GM19239 (cell line): ENCODE measurements around the gene NSUN7.
"Not testable (repeated sequence)": the region's sequence is repeated elsewhere in the genome, so short reads cannot be mapped to it uniquely, and the experiment has no call there.

ENCODE experiments used
- DNase-seq: peaks from one replicate; pipeline ENCODE4 v3.0.0; 2011; ENCODE audit warnings: low spot score; ENCODE audit not compliant: insufficient read length
- FAIRE-seq: peaks from 2 replicates; lab custom pipeline; 2011; peaks lifted over from hg19 to GRCh38; lab: Jason Lieb, UNC

Gene NSUN7

DNA sequence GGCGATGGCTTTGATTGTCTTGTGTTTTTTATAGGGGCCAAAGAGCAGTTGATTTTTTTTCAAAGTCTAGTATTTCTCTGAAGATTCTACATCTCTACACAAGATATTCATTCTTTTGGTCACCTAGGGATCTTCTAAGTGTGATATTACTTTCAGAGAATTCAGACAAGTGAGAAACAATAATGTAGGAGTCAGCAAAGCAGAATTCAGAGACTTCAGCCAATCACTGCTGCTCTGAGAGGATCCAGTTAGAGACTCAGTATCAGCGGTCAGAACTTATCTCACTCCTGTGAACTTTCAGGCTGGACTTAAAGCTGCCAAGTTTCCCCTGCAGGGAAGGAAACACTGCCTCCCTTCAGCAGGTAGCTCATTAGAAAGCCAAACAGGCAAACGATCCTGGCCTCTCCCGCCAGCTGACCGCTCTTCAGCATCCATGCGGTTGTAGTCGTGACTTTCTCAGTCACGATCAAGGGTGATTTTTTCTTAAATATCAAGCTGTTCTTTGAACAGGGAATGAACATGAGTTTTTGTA, 59.2 kb downstream of the NSUN7 start:
- no peak for DNase-seq
- FAIRE-seq: no peak

DNA sequence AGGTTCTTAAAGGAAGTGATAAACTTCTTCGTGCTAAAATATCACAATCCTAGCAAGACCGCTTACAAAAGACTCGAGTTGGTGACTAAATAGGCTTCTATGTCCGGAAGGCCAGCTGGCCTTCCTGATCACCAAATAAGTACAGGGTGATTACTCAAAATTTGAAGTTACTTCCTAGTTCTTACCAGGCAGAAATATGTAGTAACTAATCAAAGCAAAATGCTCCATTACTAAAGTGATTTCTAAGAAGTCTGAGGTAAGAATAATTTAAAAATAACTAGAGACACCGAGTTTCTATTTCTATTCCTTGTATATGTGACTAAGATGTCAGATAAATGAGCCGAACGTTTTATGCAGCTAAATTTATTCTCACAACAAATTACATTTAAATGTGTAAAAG, 62.2 kb downstream of the NSUN7 start:
- FAIRE-seq (no peak), DNase-seq (no peak)

DNA sequence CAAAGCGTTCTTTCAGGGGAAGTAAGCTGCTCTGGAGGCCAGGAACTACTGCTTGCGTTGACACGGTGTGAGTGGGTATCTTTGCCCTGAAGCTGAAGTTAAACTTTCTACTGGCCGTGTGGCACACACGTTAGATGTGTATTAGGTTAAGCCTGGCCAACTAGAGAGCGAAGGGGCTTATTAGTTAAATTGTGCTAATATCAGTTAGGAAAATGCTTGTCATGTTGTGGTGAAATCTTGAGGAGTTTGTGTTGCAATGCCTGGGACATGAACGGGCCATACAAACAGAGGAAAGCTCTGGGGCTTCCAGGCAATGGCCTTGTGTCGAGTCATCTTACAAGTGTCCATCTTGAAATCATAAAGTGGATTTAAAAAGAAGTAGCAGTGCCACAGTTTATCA, 62.6 kb downstream of the NSUN7 start:
- no peak for DNase-seq
- no peak for FAIRE-seq

DNA sequence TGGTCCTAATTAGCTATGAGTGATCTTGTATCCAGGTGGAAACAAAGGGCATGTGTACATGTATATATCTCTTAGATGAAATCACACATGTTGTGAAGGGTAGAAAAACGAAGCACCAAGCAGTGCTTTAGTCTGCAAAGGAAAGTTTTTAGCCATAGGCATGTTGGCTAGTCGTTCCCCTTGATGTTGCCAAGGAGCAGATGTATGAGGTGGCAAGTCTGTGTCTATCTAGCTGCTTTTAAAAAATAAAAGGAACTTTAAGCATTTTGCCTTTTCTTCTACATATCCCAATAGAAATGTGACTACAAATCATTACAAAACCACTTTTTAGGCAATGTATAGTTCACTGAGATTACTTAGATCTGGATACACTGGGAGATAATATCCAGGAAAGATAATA, 63.1 kb downstream of the NSUN7 start:
- DNase-seq (no peak), FAIRE-seq (no peak)

DNA sequence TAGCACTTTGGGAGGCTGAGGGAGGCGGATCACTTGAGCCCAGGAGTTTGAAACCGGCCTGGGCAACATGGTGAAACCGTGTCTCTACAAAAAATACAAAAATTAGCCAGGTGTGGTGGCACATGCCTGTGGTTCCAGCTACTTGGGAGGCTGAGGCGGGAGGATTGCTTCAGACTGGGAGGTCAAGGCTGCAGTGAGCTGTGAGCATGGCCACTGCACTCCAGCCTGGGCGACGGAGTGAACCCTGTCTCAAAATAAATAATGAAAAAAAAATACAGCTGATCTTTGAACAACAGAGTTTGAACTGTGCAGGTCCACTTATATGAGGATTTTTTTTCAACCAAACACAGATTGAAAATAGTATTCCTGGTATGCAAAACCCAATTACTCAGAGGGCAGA, 67.4 kb downstream of the NSUN7 start:
- not testable (repeated sequence) for FAIRE-seq, DNase-seq

DNA sequence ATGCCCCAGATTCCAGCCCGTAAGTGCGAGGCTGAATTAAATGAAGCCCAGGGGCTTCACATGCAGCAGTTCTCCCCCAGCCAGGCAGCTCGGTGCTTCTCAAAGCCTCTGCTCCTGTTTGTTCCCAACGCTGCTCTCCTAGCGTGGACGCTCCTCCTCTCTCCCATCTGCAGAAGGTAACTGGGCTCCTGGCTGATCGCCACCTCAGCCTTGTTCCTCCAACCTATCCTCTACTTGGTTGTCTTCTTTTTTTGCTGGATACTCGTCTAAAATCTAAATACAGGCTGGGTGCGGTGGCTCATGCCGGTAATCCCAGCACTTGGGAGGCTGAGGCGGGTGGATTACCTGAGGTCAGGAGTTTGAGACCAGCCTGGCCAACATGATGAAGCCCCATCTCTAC, 70.3 kb downstream of the NSUN7 start:
- FAIRE-seq: no peak
- no peak for DNase-seq

DNA sequence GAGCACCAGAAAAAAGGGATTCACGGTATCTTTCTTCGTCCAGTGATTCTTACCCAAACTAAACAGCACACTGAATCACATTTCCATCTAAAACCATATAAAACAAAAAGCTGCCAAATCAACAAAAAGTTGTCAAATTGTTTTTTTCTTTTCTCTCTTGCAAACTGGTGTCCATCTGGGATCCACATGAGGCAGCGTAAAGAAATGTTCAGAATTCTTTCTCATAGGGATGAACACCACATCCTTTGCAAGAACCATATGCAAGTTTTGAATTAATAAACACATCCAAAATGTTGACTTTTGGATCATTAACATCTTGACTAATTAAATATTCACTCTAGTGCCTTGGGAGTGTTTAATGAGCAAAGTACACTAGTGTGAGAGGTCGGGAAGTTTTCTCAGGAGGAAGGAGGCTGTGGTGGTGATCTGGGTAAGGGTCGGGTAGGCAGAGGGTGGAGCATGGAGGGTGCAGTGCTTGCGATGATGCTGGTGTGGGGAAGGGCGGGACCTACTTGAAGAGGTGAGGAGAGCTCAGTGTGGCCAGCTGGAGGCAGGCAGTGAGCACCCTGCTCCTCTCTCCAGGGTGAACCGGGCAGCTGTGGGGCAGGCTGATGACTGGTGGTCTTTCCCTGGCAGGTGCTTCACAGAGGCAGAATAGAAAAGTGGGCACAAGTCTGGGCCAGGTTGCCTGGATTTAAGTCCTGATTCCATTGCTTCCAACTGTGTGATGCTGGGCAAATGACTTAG, 72.8 kb downstream of the NSUN7 start:
- DNase-seq: no peak
- FAIRE-seq: no peak

DNA sequence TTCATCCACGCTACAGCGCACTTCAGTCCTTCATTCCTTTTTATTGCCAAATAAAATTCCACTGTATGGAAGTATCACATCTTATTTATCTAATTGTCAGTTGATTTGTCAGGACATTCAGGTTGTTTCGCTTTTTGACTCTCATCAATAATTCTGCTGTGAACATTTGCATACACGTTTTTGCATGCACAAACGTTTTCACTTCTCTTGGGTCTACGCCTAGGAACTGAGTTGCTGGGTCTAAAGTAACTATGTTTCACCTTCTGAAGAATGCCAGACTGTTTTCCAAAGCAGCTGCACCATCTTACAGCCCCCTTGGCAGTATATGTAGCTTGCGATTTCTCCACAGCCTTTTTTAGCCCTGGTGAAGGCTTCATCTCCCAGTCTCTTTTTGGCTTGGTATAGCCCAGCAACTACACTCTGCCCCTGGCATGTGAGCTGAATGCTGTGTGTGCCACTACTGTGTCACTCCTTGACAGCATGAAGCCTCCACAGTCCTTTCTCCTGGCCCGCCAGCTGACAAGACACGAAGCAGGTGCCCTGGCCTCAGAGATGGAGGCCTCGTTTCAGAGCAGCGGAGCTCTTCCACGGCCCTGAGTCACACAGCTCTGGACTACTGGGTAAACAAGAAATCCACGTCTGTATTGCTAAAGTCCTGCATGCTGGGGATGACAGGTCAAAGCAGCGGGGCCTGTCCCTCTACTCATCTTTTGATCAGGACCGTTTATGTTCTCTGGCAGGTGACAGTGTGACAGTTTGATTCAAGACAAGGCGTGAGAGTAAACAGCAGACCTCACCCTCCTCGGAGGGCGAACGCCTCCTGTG, 75.5 kb downstream of the NSUN7 start:
- no peak for DNase-seq
- no peak for FAIRE-seq

DNA sequence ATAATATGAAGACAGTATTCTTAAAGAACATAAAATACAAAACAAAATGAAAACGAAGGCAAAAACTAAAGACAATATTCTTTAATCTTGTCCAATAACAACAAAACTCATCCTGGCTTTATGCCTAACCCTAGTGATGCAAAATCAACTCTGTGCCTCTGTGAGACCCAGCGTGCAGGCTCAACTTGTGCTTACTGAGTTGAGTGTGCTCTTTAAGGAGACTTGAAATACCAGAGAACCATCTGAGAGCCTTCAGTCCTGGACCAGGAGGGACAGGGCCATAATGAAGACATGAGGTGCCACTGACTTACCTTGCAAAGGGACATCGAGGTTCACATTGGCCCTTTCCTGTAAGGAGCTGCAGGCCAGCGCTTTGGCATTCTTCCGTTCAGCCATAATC, 77.1 kb downstream of the NSUN7 start:
- DNase-seq: no peak
- no peak for FAIRE-seq

DNA sequence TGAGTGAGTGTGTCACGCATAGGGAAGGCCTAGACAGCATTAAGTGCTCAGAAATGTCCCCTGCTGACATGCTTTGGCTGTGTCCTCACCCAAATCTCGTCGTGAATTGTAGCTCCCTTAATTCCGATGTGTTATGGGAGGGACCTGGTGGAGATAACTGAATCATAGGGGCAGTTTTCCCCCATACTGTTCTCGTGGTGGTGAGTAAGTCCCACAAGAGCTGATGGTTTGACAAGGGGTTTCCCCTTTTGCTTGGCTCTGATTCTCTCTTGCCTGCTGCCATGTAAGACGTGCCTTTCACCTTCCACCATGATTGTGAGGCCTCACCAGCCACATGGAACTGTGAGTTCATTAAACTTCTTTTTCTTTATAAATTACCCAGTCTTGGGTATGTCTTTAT, 78.0 kb downstream of the NSUN7 start:
- DNase-seq: no peak
- FAIRE-seq: no peak

DNA sequence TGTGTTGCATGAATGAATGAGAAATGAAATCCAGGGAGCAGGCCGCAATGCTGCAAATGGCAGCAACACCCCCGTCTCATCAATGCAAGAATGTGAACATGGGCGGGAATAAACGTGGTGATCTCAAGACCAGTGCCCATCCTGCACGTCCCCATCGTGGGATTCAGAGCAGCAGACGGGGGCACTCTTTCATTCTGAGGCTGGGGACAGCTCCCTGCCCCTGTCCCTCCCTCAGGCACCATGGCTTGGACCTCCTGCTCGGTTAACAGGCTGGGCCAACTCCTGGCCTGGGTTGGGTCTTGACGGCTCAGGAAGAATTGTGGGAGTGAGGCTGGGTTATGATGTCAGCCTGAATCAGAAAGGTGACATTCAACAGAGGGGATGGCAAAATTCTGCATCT, 78.9 kb downstream of the NSUN7 start:
- FAIRE-seq: no peak

DNA sequence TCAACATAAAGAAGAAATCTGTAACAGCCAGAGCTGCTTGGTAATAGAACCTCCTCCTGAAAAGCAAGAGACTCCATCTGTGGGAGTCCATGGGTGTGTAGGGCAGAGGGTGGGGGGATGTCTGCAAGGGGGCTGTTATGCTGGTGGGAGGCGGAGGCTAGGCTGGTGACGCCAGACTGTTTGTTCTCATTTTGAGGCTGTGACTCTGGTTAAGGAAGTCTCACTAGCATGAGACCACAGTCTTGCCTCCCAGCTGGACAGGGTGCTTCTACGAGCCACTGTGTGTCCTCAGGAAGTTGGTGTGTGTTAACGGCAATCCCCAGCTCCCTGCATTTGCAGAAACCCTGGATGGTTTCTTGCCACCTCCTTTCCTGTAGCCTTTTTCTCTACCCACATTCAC, 79.8 kb downstream of the NSUN7 start:
- FAIRE-seq: no peak
- no peak for DNase-seq

More for the DNA sequence above, 78.9 kb downstream of the NSUN7 start:
- DNase-seq: no peak

DNA sequence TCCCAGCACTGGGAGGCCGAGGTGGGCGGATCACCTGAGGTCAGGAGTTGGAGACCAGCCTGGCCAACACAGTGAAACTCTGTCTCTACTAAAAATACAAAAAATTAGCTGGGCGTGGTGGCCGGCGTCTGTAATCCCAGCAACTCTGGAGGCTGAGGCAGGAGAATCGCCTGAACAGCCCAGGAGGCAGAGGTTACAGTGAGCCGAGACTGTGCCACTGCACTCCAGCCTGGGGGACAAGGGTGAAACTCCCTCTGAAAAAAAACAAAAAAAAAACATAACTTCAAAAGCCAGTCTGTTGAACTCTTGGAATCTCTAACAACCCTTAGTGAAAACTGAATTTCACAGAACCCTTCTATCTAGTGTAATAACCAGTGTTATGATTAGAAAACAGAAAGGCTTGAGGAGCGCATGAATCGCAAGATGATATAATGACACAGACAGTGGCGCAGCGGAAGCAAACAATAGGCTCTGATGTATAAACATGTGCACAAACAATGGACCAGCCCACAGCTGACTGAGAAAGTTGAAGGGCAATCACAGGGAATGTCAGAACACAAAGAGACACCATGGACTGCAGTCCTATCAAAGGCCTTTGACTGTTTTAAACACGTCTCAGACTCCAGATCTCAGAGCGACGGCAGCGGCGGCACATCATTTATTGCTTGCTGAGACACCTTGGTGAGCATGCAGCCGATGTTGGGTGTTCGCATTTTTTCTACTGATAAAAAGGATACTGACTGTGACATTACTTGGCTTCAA, 81.6 kb downstream of the NSUN7 start:
- no peak for FAIRE-seq
- no peak for DNase-seq

DNA sequence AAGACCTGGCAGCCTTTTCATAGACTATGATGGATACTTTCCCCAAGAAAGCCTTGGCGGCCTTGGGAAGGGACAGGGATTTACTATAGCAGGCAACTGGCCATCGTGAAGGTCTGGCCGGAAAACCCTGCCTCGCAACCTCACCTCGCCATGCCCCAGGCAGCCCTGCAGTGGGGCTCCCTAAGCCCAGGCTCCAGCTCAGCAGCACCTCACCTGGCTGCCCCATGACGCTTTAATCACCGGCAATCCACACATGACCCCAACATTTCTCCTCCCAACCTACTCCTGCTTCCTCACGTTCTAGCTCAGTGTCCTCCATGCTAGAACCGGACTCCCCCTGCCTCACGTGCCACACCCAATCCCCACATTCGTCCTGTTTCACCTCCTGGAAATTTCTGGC, 82.4 kb downstream of the NSUN7 start:
- no peak for FAIRE-seq
- no peak for DNase-seq

DNA sequence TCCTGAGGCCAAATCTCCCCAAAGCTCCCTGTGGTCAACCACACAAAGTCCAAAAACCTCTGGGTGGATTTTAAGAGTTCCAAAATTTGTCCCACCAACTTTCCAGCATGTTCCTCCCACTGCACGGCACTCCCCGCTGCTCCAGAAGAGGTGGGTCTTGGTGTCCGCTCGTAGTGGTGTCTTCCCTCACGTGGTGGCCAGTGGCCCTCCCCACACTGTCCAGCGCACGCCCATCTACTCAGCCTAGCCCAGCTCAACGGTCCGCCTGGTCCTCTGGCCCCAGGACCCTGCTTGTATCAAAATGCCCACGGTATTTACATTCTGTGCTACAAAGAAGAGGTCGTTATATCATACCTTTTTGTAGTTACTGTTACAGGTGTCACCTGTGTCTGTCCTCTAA, 83.5 kb downstream of the NSUN7 start:
- DNase-seq: no peak
- FAIRE-seq: no peak

DNA sequence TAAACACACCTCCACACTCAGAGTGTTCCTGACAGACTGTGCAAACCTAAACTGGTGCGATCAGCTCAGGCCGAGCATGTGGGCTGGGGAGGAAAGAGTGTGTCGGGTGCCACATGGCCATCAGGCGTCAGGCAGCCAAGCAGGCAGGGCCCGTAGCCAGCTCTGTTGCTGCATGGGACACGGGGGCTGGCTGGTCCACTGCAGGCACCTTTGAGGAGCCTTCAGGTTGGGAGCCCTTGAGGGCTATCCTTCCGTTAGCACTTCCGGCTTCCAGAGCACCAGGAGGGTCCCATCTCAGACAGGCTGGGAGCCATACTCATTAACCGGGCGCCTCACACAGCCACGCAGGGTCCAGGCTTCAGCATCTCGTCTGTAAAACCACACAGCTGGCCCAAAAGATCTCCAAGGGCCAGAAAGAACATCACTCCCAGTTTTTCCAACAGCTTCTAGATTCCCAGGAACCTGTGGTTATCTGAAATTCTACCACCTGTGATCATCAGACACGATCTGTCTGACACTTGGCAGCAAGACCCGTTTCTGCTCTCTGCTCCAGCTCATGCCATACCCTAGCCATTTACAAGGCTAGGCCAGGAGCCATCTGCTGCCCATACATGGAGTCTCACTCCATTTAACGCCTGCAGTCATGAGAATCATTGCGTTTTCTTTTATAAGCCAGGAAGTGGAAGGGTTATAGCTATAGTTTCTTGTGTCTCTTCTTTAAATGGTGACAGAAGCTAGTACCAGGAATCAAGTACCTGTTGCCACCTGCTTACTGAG, 87.5 kb downstream of the NSUN7 start:
- FAIRE-seq (no peak), DNase-seq (no peak)

DNA sequence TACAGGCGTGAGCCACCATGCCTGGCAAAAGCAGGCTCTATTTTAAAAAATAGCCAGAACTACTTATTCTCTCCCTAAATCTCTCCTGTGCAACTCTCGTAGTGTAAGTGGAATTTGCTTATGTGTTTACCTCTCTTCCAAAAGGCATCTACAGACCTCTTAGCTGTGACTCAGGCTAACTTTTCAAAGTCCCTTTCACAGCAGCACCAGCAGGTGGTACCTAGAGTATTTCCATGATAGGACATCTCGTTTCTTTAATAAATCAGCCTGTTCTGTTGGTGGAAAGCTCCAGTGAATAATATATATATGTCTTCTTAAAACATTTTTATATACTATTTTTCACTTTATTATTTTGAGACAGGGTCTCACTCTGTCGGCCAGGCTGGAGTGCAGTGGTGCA, 89.0 kb downstream of the NSUN7 start:
- FAIRE-seq: no peak
- no peak for DNase-seq

DNA sequence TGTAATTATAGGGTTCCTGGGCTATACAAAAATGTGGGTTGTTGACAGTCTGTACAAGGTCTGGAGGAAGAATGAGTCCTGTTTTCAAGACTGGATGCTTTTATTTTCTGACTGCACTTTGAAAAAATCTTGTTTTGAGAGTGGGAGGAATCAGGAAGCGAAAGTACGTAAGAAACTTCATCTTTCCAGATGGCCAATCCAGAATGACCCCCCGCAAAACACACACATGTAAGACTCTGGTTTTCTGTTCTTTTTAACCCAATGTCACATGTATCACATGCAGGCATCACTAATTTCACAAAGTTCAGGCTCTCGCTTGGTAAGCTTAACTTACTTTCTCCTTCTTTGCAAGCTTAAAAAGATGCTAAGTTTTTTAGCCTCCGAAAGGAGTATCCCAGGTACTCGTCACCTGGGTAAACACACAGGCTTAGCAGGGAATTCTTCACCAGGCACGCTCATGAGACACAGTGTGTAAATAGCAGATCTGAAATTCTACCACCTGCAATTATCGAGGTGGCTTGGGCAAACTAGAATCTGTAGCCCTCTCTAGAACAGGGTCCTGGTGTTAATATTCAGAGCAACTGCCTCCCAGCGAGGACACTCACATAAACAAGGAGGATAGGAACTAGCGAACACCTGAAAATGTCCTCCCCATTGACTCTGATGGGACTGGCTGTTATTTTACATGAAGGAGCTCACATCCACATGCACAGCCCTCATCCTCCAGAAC, 90.7 kb downstream of the NSUN7 start:
- FAIRE-seq: no peak
- no peak for DNase-seq

DNA sequence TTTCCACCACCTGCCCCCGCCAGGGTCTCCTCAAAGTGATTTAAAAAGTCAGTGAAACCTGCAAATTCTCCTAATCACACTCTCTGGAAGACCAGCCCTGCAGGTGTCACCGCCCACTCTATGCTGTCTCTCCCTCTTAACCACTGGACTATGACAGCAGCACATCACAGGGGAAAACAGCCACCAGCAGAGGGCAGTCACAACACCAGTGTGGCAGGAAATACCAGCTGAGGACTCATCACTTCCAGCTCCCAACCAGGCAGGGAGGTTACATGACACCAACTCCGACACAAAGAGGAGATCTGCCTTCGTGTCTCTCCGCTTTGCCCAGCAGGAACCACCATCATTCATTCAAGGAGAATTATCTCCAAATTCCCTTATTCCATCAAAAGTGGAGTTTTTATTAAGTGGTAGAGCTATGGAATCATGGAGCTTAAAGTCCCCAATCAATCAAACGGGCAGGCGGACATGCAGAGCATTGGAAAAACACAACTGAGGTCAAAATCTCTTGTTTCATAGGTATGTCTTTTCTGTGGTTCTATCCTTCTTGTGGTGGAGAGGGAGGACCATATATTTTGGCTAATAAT, 91.3 kb downstream of the NSUN7 start:
- DNase-seq: peak; percentile 43
- FAIRE-seq: peak; percentile 99
